Stimulated activated CD4-positive, alpha-beta T cell treated with anti-CD3 and anti-CD28 coated beads, TNF-alpha, amount 100 ng/mL, for 1 hour (primary cell): Measurements from ENCODE around the gene POLE.
"Not testable (repeated sequence)": the region's sequence is repeated elsewhere in the genome, so short reads cannot be mapped to it uniquely, and the experiment has no call there.

Source experiments
- DNase-seq, 3 donors: peaks; one replicate each; pipeline ENCODE4 v3.0.0-alpha.2; 2020; ENCODE audit warnings: low read depth in 3 of 3, low spot score in 1 of 3

The POLE gene

GRCh38 chr12:132601171-132601883 lies 85.8 kb downstream of the POLE start:
- no peak for DNase-seq

DNA sequence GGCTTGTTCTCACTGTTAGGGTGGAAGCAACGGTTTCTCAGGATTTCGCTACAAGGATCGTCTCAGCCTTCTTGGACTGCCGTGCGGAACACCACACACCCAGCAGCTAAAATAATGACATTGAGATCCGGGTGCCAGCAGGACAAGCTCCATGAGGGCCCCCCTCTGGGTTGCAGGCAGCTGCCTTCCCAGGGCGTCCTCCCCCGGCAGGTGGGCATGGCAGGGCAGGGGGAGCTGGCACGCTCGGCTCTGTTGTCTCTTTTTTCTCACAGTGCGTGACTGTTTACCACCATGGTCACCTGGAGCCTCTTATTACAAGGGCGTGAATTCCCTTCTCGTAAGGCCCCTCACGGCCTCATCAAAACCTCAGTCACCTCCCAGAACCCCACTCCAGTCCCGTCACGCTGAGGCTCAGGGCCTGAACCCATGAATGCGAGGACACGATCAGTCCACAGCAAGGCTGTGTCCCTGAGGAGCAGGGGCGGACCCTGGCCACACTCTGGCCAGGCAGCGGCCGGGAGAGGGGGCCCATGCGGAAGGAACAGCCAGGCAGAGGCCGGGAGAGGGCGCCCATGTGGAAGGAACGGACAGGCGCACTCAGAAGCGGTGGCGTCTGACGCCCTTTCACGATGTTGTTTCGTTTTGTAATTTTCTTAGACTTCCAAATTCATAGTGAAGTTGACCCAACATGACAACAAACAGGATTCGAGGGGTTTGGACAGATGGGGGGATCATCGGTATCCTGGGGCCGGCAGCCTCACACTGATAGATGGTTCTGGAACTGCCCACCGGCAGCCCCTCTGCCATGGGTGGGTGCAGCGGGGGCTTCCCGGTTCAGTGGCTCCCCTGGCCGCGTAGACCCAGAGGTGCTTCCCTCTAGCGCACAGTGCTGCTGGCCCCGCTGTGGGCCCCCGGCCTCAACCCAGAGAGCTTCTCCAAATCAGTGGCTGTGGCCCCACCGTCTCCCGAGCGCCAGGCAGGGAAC lies 86.8 kb downstream of the POLE start:
- no peak for DNase-seq

DNA sequence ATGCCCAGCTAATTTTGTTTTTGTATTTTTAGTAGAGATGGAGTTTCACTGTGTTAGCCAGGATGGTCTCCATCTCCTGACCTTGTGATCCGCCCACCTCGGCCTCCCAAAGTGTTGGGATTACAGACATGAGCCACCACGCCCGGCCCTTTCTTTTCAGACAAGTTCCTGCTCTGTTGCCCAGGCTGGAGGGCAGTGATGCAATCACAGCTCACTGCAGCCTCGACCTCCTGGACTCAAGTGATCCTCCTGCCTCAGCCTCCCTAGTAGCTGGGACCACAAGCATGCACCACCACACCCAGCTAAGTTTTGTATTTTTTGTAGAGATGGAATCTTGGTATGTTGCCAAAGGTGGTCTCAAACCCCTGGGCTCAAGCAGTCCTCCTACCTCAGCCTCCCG lies 87.6 kb downstream of the POLE start:
- DNase-seq: not testable (repeated sequence)

DNA sequence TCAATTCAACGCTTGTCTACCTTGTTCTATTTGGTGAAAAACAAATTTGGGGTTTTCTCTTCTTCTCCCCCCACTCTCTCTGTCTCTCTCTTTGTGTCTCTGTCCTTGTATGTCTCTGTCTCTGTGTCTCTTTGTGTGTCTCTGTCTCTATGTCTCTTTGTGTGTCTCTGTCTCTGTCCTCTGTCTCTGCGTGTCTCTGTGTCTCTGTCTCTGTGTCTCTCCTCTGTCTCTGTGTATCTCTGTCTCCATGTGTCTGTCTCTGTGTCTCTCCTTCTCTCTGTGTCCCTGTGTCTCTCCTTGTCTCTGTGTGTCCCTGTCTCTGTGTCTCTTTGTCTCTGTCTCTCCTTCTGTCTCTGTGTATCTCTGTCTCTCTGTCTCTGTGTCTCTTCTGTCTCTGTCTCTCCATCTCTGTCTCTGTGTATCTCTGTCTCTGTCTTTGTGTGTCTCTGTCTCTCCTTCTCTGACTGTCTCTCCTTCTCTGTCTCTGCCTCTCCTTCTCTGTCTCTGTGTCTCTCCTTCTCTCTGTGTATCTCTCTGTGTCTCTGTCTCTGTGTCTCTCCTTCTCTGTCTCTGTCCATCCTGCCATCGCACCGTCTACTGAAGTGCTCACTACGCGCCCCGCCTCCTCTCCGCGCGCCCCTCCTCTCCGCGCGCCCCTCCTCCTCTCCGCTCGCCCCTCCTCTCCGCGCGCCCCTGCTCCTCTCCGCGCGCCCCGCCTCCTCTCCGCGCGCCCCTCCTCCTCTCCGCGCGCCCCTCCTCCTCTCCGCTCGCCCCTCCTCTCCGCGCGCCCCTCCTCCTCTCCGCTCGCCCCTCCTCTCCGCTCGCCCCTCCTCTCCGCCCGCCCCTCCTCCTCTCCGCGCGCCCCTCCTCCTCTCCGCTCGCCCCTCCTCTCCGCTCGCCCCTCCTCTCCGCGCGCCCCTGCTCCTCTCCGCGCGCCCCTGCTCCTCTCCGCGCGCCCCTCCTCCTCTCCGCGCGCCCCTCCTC lies 89.5 kb downstream of the POLE start:
- DNase-seq: no peak

- no peak for DNase-seq
These were observed 91.1 kb downstream of the POLE start for GRCh38 chr12:132596016-132596415.

- DNase-seq: no peak
These were observed 92.0 kb downstream of the POLE start for GRCh38 chr12:132595183-132595582.

GRCh38 chr12:132593938-132594358 lies 93.2 kb downstream of the POLE start:
- no peak for DNase-seq

DNA sequence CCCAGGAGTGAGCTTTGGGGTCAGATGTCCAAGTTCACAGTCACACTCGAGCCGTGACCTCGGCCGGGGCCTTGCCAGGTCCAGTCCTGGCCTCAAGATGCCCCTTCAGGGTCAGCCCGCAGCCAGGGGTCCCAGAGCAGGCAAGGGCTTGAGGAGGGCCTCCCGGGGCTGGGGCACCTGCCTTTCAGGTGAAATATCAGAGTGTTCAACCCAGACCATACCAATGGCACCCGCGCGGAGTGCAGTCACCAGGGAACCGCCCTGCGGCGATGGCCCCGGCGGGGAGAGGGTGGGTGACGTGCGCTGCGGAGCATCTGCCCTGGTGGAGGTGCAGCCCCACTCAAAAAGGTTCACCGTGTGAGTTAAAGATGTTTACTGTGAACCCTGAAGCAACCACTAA lies 93.6 kb downstream of the POLE start:
- no peak for DNase-seq

DNA sequence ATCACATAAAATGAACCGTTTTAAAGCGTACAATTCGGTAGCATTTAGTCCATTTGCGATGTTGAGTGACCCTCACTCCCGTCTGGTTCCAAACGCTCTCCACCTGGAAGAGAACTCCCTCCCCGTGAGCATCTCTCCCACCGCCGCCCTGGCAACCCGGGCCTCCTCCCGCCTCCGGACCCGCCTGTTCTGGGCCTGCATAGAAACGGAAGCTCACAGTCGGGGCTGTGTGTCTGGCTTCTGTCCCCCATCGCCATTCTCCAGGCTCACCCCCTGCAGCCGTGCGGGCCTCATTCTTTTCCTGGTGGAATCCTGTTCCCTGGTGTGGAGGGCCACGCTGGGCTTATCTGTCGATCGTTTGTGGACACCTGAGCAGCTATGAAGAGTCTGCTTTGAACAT lies 94.1 kb downstream of the POLE start:
- no peak for DNase-seq

GRCh38 chr12:132592282-132592970 lies 94.7 kb downstream of the POLE start:
- no peak for DNase-seq

GRCh38 chr12:132591107-132591935 lies 95.8 kb downstream of the POLE start:
- DNase-seq: no peak

GRCh38 chr12:132588821-132589669 lies 98.1 kb downstream of the POLE start:
- DNase-seq: no peak

DNA sequence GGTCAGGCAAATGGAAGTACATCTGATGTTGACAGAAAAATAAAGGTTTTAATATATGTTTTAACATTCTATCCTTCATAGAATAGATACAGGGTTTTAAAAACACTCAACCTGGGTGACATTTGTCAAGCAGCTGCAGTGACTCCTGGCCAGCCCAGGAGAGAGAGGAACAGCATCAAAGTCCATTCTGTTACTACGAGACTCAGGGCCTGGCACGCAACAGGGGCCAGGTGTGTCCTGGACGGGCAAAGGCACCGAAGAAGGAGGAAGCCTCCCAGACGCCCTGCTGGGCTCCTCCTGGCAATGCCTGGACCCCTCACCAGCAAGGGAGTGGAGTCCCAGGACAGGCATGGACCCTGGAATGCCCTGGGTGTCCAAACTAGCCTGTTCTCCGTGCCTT lies 98.8 kb downstream of the POLE start:
- no peak for DNase-seq

DNA sequence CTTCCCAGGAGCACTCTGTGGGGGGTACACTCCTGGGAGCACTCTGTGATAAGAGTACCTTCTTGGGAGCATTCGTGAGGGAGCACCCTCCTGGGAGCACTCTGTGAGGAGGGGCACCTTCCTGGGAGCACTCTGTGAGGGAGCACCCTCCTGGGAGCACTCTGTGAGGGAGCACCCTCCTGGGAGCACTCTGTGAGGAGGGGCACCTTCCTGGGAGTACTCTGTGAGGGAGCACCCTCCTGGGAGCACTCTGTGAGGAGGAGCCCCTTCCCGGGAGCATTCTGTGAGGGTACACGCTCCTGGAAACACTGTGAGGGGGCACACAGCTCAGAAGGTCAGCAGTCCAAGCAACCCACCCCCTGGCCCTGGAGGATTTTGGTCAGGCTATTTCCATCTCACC lies 99.4 kb downstream of the POLE start:
- no peak for DNase-seq

- DNase-seq: no peak
These were observed 100.2 kb downstream of the POLE start for GRCh38 chr12:132586929-132587328.

GRCh38 chr12:132585177-132585576 lies 102.0 kb downstream of the POLE start:
- DNase-seq: no peak

DNA sequence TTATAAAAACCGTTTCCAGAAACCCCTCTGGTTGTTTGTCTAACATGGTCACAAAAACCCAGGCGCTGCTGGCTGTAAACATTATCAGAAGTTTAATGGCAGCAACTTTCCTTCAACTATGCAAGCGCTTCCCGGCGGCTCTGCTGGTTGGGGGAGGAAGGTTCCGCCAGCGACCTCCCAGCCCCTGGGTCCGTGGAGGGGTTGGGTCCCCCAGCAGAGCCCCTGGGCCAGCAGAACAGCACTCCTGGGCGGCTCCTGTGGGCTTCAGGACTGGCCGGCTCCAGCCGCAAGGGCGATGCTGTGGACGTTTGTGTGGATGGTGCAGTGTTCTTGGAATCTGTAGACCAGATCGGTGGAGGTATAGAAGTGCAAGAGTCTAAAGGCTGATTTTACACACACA lies 102.7 kb downstream of the POLE start:
- DNase-seq: no peak

GRCh38 chr12:132583736-132584135 lies 103.4 kb downstream of the POLE start:
- no peak for DNase-seq

DNA sequence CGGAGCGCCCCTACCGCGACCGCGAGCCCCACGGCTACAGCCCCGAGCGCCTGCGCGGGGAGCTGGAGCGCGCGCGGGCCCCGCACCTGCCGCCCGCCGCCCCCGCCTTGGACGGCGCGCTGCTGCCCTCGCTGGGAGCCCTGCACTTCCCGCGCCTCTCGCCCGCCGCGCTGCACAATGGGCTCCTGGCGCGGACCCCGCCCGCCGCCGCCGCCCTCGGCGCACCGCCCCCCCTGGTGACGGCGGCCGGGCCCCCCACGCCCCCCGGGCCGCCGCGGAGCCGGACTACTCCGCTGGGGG lies 103.8 kb downstream of the POLE start:
- DNase-seq: no peak
